GM12874 (cell line): Measurements from ENCODE around the gene CDK15.

ENCODE experiments used
- TF ChIP-seq, protein P1 (sequence below): IDR thresholded peaks from 2 replicates; pipeline ENCODE4 v1.5.1; 2011; ENCODE audit warnings: low read depth, mild to moderate bottlenecking, control low read depth, low read length, moderate library complexity; ENCODE audit not compliant: insufficient read depth

CDK15 gene

DNA sequence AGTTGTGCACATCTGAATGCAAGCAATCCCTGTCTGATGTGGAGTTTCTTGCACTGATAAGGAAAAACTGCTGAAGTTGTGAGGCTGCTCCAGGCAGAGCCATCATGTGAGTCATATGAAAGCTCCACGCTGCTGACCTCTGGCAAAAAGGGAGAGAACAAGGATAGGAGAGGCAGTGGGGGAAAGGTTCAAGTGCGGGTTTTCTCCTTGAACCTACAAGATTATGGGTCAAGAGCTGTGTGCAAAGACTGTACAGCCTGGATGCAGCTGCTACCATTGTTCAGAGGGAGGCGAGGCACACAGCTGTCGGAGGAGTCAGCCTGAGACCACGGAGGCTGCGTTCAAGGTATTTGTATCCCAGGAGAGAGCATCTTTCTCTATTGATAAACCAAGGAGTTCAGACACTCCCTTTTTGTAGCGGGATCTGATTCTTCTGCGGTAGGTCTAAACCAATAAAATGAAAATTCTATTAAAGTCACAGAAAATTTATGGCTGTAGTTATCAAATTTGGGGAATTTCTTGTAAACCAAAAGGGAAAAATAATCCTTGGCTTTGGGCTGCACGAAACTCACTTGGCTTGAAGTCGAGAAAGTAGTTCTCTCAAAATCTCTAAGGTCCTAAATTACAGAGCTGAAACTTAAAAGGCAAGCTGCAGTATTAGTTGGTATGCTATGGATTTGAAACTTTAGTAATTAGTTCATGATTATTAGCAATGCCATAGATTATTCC is at the start of gene CDK15:
Gene CDK15 (plus strand): TSS at position 96 of the 729 bp plus-strand sequence. CDS start 128 bp downstream, at position 224.
- TF ChIP-seq, protein P1, sequence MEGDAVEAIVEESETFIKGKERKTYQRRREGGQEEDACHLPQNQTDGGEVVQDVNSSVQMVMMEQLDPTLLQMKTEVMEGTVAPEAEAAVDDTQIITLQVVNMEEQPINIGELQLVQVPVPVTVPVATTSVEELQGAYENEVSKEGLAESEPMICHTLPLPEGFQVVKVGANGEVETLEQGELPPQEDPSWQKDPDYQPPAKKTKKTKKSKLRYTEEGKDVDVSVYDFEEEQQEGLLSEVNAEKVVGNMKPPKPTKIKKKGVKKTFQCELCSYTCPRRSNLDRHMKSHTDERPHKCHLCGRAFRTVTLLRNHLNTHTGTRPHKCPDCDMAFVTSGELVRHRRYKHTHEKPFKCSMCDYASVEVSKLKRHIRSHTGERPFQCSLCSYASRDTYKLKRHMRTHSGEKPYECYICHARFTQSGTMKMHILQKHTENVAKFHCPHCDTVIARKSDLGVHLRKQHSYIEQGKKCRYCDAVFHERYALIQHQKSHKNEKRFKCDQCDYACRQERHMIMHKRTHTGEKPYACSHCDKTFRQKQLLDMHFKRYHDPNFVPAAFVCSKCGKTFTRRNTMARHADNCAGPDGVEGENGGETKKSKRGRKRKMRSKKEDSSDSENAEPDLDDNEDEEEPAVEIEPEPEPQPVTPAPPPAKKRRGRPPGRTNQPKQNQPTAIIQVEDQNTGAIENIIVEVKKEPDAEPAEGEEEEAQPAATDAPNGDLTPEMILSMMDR, result no peak

DNA sequence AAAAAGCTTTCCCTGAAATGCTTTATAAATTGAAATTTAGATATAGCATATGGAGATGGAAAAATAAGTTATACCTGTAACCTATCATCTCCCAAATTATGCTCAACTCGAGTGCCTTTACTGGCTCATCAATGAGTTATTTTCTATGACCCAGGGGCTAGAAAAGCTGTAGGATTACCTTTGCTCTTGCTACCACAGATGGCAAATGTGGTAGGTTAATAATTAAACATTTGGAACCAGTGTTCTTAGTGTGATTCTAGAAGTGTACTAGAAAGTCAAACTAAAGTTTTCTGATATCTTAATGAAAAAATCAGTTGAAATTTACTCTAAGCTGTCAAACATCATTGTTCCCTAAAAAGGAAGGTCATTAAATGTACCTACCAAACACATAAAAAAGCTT is 48.1 kb upstream of the CDK15 start:
- TF ChIP-seq, protein P1, result no peak

DNA sequence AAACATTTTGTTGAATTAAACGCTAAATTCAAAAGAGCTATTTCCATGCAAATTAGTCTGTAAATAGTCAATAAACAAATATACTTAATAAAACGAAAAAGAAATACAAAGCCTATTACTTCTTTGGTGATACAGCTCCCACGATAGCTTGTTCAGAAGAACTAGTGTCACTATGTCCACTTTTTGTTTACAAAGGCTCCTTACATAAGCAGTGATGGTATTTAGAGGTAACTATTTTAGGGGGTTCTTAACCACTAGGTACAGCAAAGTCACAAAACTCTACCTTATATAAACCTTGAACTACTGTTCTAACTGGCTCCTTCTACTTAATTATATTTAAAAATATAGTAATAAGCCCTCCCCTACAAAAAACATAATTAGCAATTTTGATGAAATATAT is 47.5 kb upstream of the CDK15 start:
- TF ChIP-seq, protein P1, result no peak

DNA sequence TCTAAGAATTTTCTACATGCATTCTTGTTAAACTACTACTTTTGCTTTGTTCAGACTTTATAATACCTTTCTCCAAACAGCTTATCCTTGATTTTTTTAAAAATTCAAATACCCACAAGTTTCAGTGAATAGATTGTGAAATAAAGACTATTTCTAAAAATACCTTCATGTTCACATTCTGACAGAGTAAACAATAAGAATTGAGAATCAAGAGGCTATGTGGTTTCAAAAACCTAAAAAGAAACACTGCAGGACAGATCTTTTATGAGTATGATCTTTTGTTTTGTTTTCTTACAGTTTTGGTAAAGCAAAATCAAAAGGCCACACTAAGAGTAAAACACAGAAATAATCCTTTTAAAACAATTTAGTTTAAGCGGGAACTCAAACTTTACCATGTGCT is 46.8 kb upstream of the CDK15 start:
- TF ChIP-seq, protein P1, result no peak

DNA sequence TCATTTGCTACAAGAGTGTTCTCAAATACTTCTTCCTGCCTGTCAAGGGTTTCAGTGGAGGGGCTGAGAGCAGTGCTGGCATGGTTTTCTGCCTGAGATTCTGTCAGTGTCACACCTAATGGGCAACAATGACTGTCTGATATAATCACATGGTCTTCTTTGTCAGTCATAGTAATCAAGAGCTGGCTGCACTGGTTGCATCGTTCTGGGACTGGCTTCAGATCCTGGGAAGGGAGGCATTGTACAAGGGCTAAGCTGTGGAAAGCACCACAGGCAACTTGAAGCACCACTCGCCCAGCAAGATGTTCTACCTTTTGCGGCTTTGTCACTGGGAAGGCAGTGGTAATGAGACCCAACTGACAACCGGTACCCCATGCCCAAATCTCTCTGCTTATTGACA is 45.2 kb upstream of the CDK15 start:
- TF ChIP-seq, protein P1, result no peak

DNA sequence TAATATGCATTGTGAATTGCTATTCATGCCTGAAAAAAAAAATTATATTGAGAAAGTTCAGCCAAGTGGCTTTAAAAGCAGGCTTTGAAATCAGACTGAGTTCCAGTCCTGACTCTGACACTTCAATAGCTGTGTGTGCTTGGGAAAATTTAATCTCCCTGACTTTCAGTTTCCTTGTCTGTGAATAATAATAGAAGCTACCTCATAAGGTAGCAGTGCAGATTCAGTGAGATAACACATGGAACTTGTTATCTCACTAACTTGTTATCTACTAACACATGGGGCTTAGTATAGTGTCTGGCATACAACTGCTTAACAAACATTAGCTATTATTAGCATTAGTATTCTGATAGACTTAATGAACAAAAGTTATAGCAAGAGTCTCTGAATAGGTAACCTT is 40.5 kb upstream of the CDK15 start:
- TF ChIP-seq, protein P1, result no peak

DNA sequence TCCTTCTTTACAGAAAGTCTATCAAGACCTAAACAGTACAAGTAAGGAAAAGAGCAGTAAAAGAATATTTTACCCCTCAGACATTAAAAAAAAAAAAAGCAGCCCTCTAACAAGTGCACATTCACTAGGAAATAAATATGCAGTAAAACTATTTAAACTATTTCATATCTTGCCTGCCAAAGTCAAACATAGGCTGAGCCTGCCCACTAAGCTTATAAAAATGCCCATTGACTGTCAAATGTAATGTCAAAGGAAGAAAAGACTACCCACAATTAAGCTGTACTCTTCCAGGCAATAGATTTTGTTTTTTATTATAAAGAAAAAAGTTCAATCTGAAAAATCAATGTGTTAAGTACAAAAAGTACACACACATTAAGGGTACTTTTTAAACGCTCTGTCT is 37.4 kb upstream of the CDK15 start:
- TF ChIP-seq, protein P1, result no peak
